ELR (cell line): ENCODE measurements around the gene USP24.
A peak's percentile ranks its signal among the peaks of the same experiment; 100 is the strongest.

Experiments used
- DNase-seq: peaks from one replicate; pipeline ENCODE4 v3.0.0-alpha.2; 2015; ENCODE audit warnings: low read depth

USP24 gene

GRCh38 chr1:55154616-55155015 is 60.5 kb downstream of the USP24 start:
- DNase-seq, result no peak

GRCh38 chr1:55153031-55153430 is 62.1 kb downstream of the USP24 start:
- no peak for DNase-seq

GRCh38 chr1:55150880-55151588 is 64.1 kb downstream of the USP24 start:
- DNase-seq, result no peak

GRCh38 chr1:55148676-55149075 is 66.5 kb downstream of the USP24 start:
- DNase-seq, result no peak

- DNase-seq, result no peak
Observed at GRCh38 chr1:55147524-55147923, 67.6 kb downstream of the USP24 start.

GRCh38 chr1:55146781-55147180 is 68.4 kb downstream of the USP24 start:
- DNase-seq, result no peak

- DNase-seq, result no peak
Observed at GRCh38 chr1:55144886-55145285, 70.3 kb downstream of the USP24 start.

- DNase-seq, result peak; percentile 15
Observed at GRCh38 chr1:55143684-55144083, 71.5 kb downstream of the USP24 start.

- DNase-seq, result no peak
Observed at GRCh38 chr1:55141295-55141893, 73.8 kb downstream of the USP24 start.

- peak; percentile 92 for DNase-seq
Observed at GRCh38 chr1:55140546-55140983, 74.6 kb downstream of the USP24 start.

GRCh38 chr1:55140137-55140536 is 75.0 kb downstream of the USP24 start:
- DNase-seq, result no peak

GRCh38 chr1:55138823-55139222 is 76.3 kb downstream of the USP24 start:
- DNase-seq, result no peak

- DNase-seq, result no peak
Observed at GRCh38 chr1:55134152-55134808, 80.9 kb downstream of the USP24 start.

GRCh38 chr1:55131801-55132200 is 83.4 kb downstream of the USP24 start:
- DNase-seq, result peak; percentile 87

- DNase-seq, result peak; percentile 40
Observed at GRCh38 chr1:55131218-55131617, 83.9 kb downstream of the USP24 start.

- peak; percentile 8 for DNase-seq
Observed at GRCh38 chr1:55129194-55129728, 85.9 kb downstream of the USP24 start.

- DNase-seq, result no peak
Observed at GRCh38 chr1:55128418-55128995, 86.7 kb downstream of the USP24 start.

- peak; percentile 89 for DNase-seq
Observed at GRCh38 chr1:55127827-55128343, 87.3 kb downstream of the USP24 start.

- DNase-seq, result no peak
Observed at GRCh38 chr1:55124470-55124869, 90.7 kb downstream of the USP24 start.

GRCh38 chr1:55120538-55120937 is 94.6 kb downstream of the USP24 start:
- DNase-seq, result no peak

DNA sequence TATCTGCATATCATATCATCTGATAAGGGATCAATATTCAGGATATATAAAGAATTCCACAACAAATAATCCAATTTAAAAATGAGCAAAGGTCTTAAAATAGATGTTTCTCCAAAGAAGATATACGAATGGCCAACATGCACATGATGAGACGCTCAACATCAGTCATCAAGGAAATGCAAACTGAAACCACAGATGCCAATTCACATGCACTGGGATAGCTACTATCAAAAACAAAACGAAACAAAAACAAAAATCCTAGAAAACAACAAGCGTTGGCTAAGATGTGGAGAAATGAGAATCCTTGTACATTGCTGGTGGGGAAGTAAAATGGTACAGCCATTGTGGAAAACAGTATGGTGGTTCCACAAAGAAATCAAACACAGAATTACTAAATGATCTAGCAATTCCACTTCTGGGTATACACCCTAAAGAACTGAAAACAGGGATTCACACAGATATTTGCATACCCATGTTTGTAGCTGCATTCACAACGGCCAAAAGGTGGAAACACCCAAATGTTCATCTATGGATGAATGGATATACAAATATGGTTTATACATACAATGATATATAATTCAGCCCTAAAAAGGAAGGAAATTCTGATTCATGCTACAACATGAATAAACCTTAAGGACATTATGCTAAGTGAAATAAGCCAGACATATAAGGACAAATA is 96.4 kb downstream of the USP24 start:
- DNase-seq, result no peak

DNA sequence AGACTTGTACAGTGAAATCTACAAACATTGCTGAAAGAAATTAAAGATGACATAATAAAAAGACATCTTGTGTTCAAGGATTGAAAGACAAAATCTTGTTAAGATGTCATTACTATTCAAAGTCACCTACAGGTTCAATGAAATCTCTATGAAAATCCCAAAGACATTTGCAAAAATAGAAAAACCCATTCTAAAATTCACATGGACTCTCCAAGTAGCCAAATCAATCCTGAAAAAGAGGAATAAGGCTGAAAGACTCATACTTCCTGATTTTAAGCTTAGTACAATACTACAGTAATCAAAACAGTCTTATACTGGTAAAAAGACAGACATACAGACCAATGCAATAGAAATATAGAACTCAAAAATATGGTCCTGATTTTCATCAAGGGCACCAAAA is 97.2 kb downstream of the USP24 start:
- no peak for DNase-seq
